Tibial nerve (tissue), 4 donors: ENCODE results near the gene SYNE3.

Source experiments
- EP300 ChIP-seq, 2 donors: sonication (generic); formaldehyde crosslinking; IDR thresholded peaks; one replicate each; pipeline ENCODE4 v1.6.1; 2017; ENCODE audit warnings: antibody characterized with exemption in 2 of 2, mild to moderate bottlenecking in 1 of 2
- POLR2A ChIP-seq, 2 donors: fragments of 450-650 bp; IDR thresholded peaks; one replicate each; pipeline ENCODE4 v1.6.1; 2017; ENCODE audit warnings: antibody characterized with exemption in 2 of 2, mild to moderate bottlenecking in 2 of 2, moderate library complexity in 2 of 2
- TF ChIP-seq, protein P1 (sequence below), 5 experiments: fragments of 200-600 bp in 3 of 5; fragments of 450-650 bp in 2 of 5; sonication (generic) in 3 of 5; IDR thresholded peaks; one replicate each; pipeline ENCODE4 v1.5.1; 2016 to 2019; ENCODE audit warnings: antibody characterized with exemption in 5 of 5, mild to moderate bottlenecking in 3 of 5, moderate library complexity in 2 of 5

DNA sequence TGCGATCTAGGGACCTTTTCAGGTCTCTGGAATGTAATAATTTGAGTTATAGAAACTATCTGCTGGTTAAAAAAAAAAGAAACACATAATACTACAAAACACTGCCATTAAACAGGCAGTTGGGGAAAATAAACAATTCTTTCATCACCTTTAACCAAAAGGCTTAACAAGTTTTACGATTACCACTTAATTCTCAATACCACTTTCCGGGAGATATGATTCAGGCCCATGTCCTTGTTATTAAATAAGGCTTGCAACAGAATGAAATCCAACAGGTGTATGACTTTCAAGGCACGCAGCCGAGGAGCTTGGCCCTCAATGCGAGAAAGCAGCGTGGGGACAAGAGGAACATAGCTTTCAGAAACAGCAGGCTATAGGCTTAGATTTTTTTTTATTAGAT, 12.8 kb upstream of the SYNE3 start:
- TF ChIP-seq EP300 (IDR thresholded peaks at IDR 0.05) (no peak), POLR2A (IDR thresholded peaks at IDR 0.05) (no peak)
- TF ChIP-seq, protein P1, sequence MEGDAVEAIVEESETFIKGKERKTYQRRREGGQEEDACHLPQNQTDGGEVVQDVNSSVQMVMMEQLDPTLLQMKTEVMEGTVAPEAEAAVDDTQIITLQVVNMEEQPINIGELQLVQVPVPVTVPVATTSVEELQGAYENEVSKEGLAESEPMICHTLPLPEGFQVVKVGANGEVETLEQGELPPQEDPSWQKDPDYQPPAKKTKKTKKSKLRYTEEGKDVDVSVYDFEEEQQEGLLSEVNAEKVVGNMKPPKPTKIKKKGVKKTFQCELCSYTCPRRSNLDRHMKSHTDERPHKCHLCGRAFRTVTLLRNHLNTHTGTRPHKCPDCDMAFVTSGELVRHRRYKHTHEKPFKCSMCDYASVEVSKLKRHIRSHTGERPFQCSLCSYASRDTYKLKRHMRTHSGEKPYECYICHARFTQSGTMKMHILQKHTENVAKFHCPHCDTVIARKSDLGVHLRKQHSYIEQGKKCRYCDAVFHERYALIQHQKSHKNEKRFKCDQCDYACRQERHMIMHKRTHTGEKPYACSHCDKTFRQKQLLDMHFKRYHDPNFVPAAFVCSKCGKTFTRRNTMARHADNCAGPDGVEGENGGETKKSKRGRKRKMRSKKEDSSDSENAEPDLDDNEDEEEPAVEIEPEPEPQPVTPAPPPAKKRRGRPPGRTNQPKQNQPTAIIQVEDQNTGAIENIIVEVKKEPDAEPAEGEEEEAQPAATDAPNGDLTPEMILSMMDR (IDR thresholded peaks at IDR 0.05) = no peak
